Stomach (tissue), 9 donors: ENCODE measurements around the gene TIA1. TPM values are rescaled to one million over a fixed set of nuclear protein-coding genes. Genes with fewer than 3 reads are reported as not detected.

Source experiments
- DNase-seq, 2 donors: peaks; one replicate each; pipeline versions ENCODE4 v3.0.0 to v3.0.0-alpha.2; 2013 to 2019
- H3K27ac ChIP-seq, 5 donors: fragments of 200-600 bp in 4 of 5; sonication (generic) in 4 of 5; one replicate each; pipeline ENCODE4 v1.5.1; 2013 to 2019; ENCODE audit warnings: mild to moderate bottlenecking in 1 of 5, moderate library complexity in 1 of 5
- H3K27me3 ChIP-seq, 3 donors: fragments of 200-600 bp; sonication (generic); one replicate each; pipeline ENCODE4 v1.5.1; 2017 to 2019; ENCODE audit warnings: mixed run types in 1 of 3
- H3K36me3 ChIP-seq, 4 donors: fragments of 200-600 bp; sonication (generic); 1 replicate in 3 of 4; 2 replicates in 1 of 4; pipeline ENCODE4 v1.5.1; 2016 to 2019
- H3K4me1 ChIP-seq, 4 donors: fragments of 200-600 bp; sonication (generic); one replicate each; pipeline ENCODE4 v1.5.1; 2016 to 2019
- H3K4me3 ChIP-seq, 4 donors: fragments of 200-600 bp; sonication (generic) in 3 of 4; one replicate each; pipeline ENCODE4 v1.5.1; 2016 to 2019; ENCODE audit warnings: mild to moderate bottlenecking in 1 of 4
- H3K9me3 ChIP-seq, 4 donors: fragments of 200-600 bp; sonication (generic); one replicate each; pipeline ENCODE4 v1.5.1; 2016 to 2019
- EP300 ChIP-seq: sonication (generic); formaldehyde crosslinking; IDR thresholded peaks from one replicate; pipeline ENCODE4 v1.6.1; 2017; ENCODE audit warnings: antibody characterized with exemption
- POLR2A ChIP-seq, 4 donors: fragments of 450-650 bp; IDR thresholded peaks; one replicate each; pipeline ENCODE4 v1.6.1; 2016; ENCODE audit warnings: antibody characterized with exemption in 4 of 4, control low read depth in 2 of 4, mild to moderate bottlenecking in 1 of 4, moderate library complexity in 1 of 4
- POLR2AphosphoS5 ChIP-seq, 3 donors: sonication (generic); formaldehyde crosslinking; IDR thresholded peaks; one replicate each; pipeline ENCODE4 v1.6.1; 2016; ENCODE audit warnings: antibody characterized with exemption in 3 of 3
- WGBS, 5 donors: extraction: QIAGEN DNeasy Blood & Tissue Kit in 3 of 5; methylation state at CpG; one replicate each; pipeline versions ENCODE4 v1.1.5 to v1.1.7; 2013 to 2018; 5-methylcytosine and 5-hydroxymethylcytosine counted together
- intact Hi-C: fragments of 100-400 bp; cut with DNase I; formaldehyde crosslinking; loops from one replicate; pipeline ENCODE4 v1.15.1; 2023; ENCODE audit warnings: low total_unique reads
- polyA plus RNA-seq, 3 donors: library from polyadenylated mRNA; stranded (reverse); fragments of 200-250 nt; gene quantifications; one replicate each; pipeline ENCODE4 v1.2.3, GENCODE V29; 2013
- total RNA-seq, 5 donors: library from RNA; depleted of rRNA; stranded (reverse); fragments of >200 nt; gene quantifications; one replicate each; pipeline versions ENCODE4 v1.1.0 to v1.2.3, GENCODE V29; 2014 to 2016
- TF ChIP-seq, protein P1 (sequence below), 7 experiments: fragments of 450-650 bp in 4 of 7; fragments of 200-600 bp in 3 of 7; sonication (generic) in 3 of 7; IDR thresholded peaks; one replicate each; pipeline ENCODE4 v1.5.1; 2016 to 2019; ENCODE audit warnings: antibody characterized with exemption in 7 of 7, control low read depth in 2 of 7, mild to moderate bottlenecking in 1 of 7
- donor health status: healthy with polysubstance abuse.
- donor health status: Bipolar disorder and iron deficiency.
- donor health status: healthy.

Gene TIA1
- total and polyA plus RNA-seq, 8 donors = 7.0 to 261 (median 113) TPM

DNA sequence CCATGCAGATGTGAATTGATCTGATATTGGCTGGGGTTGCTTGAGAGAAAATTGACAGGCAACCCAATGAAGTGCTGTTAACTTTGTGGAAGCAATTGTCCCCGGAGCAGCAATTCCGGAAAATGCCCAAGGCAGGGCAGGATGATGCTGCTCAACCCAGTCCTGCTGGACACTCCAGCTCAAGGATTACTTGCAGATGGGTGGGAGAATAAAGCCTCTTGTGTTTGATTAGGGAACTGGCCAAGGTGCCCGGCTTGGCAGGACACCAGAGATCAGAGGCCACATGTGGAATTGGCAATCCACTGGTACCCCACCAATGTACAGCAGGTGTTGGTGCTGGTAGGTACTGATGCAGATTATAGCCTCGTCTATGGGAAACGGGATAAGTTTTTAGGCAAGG lies 45.3 kb downstream of the TIA1 start:
- Histone ChIP-seq H3K27ac (no peak overlapping the region), H3K4me3 (no peak overlapping the region), H3K9me3 (no peaks in the 10 kb centered on the region), H3K36me3 (peaks cover 0 to 6% (median 0%) of the 10 kb centered on the region in 4 donors), H3K4me1 (peaks cover 0 to 11% (median 0%) of the 10 kb centered on the region in 4 donors), H3K27me3 (no peaks in the 10 kb centered on the region)
- intact Hi-C loops = no loop called here
- 48 to 68% (median 53%) methylated on average over 5 of the region's 5 CpGs for WGBS, 5 donors
- no peak for DNase-seq
- TF ChIP-seq POLR2AphosphoS5 (IDR thresholded peaks at IDR 0.05) (no peak), EP300 (no peak), POLR2A (IDR thresholded peaks at IDR 0.05) (no peak)
- TF ChIP-seq, protein P1, sequence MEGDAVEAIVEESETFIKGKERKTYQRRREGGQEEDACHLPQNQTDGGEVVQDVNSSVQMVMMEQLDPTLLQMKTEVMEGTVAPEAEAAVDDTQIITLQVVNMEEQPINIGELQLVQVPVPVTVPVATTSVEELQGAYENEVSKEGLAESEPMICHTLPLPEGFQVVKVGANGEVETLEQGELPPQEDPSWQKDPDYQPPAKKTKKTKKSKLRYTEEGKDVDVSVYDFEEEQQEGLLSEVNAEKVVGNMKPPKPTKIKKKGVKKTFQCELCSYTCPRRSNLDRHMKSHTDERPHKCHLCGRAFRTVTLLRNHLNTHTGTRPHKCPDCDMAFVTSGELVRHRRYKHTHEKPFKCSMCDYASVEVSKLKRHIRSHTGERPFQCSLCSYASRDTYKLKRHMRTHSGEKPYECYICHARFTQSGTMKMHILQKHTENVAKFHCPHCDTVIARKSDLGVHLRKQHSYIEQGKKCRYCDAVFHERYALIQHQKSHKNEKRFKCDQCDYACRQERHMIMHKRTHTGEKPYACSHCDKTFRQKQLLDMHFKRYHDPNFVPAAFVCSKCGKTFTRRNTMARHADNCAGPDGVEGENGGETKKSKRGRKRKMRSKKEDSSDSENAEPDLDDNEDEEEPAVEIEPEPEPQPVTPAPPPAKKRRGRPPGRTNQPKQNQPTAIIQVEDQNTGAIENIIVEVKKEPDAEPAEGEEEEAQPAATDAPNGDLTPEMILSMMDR (IDR thresholded peaks at IDR 0.05) = no peak

DNA sequence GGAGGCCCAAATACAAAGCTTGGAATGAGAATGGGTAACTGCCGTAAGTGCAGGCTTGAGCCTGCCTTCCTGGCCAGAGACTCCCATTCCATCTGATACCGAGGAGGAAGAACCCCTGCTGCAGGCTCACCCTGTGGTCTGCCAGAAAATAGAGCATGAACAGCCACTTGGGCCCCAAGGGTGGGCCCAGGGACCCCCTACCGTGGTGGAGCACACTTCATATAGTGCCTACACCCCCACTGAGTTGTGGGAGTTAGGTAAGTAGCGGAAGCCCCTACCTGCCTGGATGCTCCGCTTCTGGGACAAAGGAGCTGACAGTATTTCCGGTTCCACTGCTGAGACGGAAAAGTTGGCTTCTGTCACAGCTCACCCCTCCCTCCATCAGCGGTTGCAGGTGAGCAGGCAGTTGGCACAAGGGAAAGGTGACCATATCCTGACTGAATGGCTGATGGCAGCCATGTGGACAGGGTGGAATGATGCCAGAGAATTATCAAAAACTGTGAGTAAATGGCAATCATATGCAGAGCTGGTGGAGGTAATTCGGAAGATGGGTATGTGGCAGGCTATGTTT lies 46.1 kb downstream of the TIA1 start:
- intact Hi-C loops = no loop called here

DNA sequence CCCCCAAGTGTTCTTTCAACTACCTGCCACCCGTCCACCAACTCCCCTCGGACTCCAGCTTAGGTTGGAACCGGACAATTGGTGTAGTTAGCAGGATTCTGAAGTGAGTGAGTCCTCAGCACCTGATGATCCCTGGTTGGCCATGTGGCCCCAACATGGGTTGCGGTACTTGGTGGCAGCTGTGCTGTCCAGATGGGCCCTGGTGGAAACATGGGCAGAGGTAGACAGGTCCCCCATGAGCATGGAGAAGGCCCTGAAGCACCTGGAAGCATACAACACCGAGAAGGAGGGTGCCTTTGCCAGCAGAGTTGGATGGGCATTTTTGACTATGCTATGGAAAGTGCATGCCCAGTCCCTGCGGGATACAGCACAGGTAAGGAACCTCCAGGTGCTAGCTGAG lies 46.6 kb downstream of the TIA1 start:
- no peak for TF ChIP-seq POLR2A (IDR thresholded peaks at IDR 0.05)
- TF ChIP-seq EP300 = no peak
- TF ChIP-seq POLR2AphosphoS5 (IDR thresholded peaks at IDR 0.05) = no peak
- TF ChIP-seq, protein P1 (IDR thresholded peaks at IDR 0.05) = no peak
- DNase-seq = no peak
- H3K4me1 ChIP-seq = peaks cover 0 to 11% (median 0%) of the 10 kb centered on the region in 4 donors
- H3K36me3 ChIP-seq = no peaks in the 10 kb centered on the region
- H3K27me3 ChIP-seq = no peaks in the 10 kb centered on the region
- intact Hi-C loops = no loop called here
- no peak overlapping the region for H3K27ac ChIP-seq
- no peak overlapping the region for H3K4me3 ChIP-seq
- H3K9me3 ChIP-seq = no peaks in the 10 kb centered on the region
- 90 to 96% (median 92%) methylated on average over 6 of the region's 6 CpGs for WGBS, 5 donors

More for the DNA sequence above, 46.1 kb downstream of the TIA1 start:
- Histone ChIP-seq H3K27ac (no peak overlapping the region), H3K27me3 (no peaks in the 10 kb centered on the region), H3K4me1 (peaks cover 0 to 11% (median 0%) of the 10 kb centered on the region in 4 donors), H3K9me3 (no peaks in the 10 kb centered on the region), H3K4me3 (no peak overlapping the region), H3K36me3 (no peaks in the 10 kb centered on the region)
- TF ChIP-seq POLR2AphosphoS5 (IDR thresholded peaks at IDR 0.05) = no peak
- no peak for TF ChIP-seq POLR2A (IDR thresholded peaks at IDR 0.05)
- TF ChIP-seq, protein P1 (IDR thresholded peaks at IDR 0.05) = no peak
- no peak for TF ChIP-seq EP300
- WGBS, 5 donors = 42 to 74% (median 57%) methylated on average over 9 of the region's 9 CpGs
- DNase-seq = no peak

DNA sequence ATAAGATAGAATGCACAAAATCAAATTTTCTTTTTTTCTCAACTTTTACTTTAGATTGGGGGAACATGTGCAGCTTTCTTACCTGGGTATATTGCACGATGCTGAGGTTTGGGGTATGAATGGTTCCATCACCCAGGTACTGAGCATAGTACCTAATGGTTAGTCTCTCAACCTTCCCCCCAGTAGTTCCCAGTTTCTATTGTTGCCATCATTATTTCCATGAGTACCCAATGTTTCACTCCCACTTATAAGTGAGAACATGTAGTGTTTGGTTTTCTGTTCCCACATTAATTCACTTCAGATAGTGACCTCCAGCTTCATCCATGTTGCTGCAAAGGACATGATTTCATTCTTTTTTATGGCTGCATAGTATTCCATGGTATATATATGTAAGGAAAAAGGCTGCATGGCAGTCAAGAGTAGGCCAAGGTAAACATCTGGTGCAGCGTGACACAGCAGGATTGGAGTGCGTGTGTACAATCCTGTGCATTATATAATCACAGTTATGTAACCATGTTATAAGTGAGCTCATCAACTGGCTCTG lies 47.1 kb downstream of the TIA1 start:
- intact Hi-C loops = no loop called here
- H3K27ac ChIP-seq = no peak overlapping the region
- no peak overlapping the region for H3K4me3 ChIP-seq
- H3K36me3 ChIP-seq = no peaks in the 10 kb centered on the region
- DNase-seq = no peak
- no peaks in the 10 kb centered on the region for H3K9me3 ChIP-seq
- peaks cover 0 to 11% (median 0%) of the 10 kb centered on the region in 4 donors for H3K4me1 ChIP-seq
- TF ChIP-seq, protein P1 (IDR thresholded peaks at IDR 0.05) = no peak
- no peak for TF ChIP-seq POLR2A (IDR thresholded peaks at IDR 0.05)
- 77 to 94% (median 90%) methylated on average over 3 of the region's 3 CpGs for WGBS, 5 donors
- H3K27me3 ChIP-seq = no peaks in the 10 kb centered on the region
